IPS-NIHi11 (cell line): ENCODE measurements around the gene ISG20L2.

Source experiments
- DNase-seq: peaks from one replicate; pipeline ENCODE4 v3.0.0; 2012; ENCODE audit warnings: mixed read lengths, low spot score

ISG20L2 gene

DNA sequence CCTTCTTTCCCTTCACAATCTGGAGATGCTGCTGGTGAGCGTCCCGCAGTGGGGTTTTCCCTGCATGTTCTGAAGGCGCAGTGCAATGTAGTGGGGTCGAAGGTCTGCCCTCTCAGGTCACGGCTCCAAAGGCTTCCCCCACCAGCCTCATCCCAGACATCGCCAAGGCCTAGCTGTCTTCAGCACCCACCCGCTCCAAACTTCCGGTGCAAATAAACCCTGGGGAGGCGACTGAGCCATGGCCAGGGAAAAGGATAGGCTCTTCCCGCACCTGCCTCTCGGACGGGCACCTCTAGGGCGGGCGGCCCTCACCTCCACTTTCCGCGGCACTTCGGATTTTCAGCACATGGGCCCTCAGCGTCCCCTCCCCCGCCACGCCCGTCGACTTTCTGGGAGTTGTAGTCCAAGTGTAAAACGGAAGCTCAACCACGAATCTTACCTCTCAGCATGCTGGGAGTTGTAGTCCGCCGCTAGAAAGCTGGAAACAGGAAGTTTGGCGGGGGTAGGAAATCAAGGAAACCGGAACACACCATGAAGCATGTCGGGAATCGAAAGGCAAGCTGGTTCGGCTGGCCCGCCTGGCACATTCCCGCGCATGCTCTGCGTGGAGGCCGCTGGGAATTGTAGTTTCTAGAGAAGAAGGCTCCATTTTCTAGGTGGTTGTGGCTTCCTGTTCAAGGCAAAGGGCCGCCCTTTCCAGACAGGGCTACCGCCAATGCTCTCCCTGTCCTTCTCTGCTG is 12.3 kb upstream of the ISG20L2 start, which contains the start of gene MRPL24:
TSS of gene MRPL24 (minus strand) at position 348 of the 740 bp plus-strand sequence. CDS start 2,384 bp downstream, outside the sequence.
- DNase-seq, result peak; percentile 86

DNA sequence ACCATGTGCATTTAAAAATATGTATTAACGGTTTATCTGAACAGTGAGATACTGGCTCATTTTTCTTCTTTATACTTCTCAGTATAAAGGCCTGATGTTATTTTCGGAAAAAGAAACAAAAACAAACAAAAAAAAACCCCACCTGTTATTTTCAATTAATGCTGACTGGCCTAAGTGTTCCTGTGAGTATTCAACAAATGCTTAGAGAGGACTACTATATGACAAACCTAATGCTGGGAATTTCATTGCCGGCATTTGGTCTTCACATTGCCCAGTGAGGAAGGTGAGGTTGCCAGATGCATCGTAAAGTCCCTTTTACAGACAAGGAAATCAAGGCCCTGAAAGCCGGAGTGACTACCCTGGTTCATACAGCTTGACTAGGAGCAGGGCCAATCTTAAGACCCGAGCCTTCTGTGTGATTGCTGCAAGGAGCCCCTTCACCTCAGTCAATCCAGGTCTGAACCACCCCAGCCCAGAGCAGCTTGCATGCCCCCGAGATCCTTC is 11.7 kb upstream of the ISG20L2 start:
- DNase-seq, result no peak

DNA sequence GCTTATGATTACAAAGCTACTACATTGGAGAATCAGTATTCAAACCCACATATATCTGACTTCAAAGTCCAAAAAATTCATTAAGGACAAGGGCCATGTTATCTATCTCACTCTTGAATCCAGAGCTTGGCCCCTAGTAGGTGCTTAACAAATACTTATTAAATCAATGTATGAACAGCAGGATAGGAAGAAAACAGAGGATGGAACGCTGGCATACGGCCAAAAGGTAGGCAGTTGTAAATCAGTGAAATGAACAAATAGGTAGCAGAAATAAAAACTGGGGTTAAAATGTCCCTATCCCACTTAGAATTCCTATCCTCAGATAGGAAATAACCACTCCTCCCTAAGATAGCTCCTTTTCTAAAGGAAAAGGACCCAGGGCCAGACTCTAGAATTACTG is 10.3 kb upstream of the ISG20L2 start:
- DNase-seq, result no peak

DNA sequence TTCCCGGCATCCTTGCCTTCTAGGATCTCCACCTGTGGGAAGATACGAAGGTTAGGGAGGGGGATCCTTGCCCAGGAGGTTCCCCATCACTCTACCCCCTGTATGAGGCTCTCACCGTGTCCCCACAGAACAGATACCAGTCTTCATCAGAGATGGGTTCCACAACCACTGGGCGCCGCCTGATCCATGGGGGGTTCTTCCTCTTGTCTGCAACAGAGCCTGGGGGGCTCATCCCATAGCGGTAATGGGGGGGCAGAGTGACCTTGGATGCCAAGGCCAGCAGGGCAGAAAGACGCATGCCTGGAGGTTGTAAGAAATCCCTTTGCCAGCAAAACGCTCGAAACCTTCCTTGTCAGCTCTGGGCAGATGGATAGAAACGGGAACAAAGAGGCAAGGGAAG is 9.8 kb upstream of the ISG20L2 start:
- no peak for DNase-seq

DNA sequence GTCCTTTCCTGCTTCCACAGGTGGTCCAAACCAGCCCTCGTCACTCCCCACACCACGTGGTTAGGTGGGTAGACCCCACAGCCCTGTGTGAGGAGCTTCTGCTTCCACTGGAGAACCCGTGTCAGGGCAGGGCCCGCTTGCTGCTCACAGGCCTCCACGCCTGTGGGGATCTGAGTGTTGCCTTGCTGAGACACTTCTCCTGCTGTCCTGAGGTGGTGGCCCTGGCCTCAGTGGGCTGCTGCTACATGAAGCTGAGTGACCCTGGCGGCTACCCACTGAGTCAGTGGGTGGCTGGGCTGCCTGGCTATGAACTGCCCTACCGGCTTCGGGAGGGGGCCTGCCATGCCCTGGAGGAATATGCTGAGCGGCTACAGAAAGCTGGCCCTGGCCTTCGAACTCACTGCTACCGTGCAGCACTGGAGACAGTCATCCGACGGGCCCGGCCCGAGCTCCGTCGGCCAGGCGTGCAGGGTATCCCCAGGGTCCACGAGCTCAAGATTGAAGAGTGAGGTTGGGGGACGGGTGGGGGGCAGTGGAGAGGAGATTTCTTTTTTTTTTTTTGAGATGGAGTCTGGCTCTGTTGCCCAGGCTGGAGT is 5.5 kb upstream of the ISG20L2 start:
- DNase-seq, result no peak

DNA sequence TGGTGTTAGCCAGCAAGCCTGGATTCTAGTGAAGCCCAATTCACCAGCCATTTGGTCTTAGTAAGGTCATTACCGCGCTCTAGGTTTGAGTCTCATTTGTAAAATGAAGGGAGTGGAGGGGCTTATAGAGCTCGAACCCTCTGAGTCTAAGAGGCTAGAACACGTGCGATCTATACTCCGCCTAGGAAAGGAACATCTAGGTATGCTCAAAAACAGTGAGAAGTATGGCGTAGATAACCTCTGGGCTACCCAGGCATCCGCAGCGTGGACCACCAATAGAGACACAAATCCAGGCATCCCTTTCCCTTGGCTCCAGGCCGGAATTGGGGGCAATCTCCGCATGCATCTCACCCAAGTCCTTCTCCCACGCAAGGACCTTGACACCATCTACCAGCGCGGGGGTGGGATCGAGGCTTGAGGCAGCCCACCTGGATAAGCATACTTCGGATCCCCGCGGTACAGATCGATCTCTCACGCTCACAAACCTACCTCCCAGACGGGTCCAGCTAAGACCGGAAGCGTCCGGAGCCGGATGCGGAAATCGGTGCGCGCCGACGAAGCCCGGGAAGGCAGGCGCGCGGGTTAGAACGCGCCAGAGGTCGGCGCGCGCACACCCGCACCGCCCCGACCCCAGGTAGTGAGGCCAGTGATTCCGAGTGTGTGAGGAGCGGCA is 504 bp downstream of the ISG20L2 start, which contains the start of gene METTL25B:
TSS of gene METTL25B (plus strand) at position 544 of the 673 bp plus-strand sequence. CDS start 636 bp downstream, outside the sequence.
- peak; percentile 82 for DNase-seq

DNA sequence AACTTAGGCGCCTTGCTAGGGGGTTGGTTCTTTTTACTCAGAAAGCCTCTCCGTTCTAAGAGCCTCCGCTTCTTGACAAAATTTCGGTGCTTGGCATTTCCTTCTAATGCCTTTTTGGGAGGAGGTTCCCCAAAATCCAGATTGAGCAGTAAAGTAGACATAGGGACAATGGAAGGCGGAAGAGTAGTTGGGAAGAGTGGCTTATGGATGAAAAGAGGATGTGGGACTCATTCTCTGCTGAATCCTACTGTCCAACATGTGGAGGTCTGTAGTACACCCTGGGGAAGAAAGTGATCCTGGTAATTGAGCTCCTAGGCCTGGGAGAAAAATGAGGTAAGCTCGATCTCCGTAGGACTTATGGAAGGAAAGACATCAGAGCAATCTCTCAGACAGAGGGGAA is 1.1 kb downstream of the ISG20L2 start:
- no peak for DNase-seq

DNA sequence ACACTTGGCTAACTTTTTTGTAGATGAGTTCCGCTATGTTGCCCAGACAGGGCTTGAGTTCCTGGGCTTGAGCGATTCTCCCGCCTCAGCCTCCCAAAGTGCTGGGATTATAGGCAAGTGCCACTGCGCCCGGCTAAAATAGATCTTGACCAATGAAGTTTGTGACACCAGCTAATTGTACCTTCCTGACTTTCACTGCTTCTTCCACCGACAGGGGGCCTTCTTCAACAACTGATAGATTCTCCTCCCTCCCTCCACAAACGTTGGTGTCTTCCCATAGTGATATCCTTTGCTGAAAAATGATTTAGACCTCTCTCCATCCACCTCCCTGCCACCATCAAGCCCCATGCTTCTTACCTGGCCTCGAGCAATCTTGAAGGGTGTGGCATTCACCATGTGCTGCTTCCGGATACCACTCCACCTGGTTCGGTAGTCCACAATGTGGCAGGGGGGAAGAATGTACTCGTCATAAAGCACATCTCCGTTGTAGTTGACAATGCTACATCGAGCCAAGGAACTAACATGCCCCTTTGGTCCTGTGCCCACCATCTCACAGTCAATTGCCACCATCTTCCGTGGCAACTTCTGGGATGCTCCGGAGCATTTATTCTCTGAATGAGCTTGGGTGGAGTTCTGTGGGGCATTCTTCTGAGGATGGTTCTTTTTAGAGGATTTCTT is 1.9 kb downstream of the ISG20L2 start:
- no peak for DNase-seq

DNA sequence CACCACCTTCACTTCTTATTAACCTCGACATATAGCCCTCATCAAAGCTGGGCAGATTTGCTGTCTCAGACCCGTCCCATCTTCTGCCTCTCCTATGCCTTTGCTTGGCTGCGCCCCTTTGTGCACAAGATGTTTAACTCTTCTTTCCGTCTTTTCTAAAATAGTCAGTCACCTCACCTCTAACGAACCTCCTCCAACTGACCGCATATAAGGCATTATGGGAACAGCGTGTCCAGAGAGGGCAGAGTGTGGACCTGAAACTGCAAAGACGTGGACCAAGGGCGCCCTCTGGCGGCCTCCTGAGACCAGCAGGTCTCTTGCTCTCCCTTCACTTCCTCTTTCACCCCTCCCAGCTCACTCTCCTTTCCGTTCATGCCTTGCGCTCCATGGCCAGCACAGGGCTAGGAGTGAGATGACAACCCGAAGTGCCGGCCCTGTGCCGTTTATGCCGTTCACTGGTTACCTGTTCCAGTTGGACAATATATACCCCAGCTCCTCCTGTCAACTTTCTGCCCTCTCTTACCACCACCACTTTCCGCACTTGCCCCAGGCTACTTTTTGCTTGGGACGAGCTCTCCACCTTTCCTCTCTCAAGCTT is 2.8 kb downstream of the ISG20L2 start:
- DNase-seq, result peak; percentile 85

DNA sequence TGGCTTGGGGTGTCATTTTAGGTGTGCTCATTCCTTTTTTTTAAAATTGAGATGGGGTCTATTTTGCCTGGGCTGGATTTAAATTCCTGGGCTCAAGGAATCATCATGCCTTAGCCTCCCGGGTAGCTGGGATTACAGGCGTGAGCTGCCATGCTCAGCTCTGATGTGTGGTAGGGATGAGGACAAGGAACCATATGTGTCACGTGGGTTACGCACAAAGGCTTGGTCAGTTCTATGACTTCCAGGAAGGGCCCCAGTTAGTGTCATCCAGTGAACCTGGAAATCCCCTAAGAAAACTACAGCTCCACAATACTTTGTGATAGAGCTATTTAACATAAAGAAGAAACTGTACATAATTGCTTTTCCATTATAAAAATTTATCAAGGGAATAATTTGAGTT is 7.0 kb downstream of the ISG20L2 start:
- DNase-seq, result no peak

DNA sequence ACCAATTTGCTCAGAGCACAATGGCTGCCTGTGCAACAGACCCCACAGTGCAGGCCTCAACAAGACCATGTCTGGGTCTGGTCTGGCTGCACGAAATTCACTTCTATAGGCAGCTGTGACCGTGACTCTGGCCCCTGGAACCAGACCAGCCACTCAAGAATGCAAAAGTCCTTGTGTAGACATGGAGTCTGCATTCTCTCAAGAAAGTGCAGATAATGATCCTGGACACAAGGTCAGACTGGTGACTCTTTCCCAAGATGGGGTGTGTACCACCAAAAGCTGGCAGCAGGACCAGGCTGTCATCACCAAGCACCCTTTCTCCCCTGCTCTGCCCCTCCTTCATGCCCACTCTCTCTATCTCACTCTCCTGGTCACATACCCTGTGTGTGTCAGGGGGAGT is 7.4 kb downstream of the ISG20L2 start:
- no peak for DNase-seq

DNA sequence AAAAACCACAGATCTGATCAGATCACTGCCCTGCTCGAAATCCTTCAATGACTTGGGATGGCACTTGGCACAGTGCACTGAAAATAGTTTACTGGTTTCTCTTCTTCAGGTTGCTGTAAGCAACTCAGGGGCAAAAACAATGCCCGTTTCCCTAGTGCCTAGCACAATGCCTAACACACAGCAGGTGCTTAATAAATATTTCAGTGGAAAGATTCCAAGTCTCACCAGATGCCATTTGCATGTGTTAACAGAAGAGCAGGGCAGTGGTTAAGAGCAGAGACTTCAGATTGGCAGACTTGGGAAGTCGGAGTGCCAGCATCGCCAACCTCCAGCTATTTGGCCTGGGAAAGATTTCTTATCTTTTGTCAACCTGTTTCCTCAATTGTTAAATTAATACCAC is 11.2 kb downstream of the ISG20L2 start:
- no peak for DNase-seq

DNA sequence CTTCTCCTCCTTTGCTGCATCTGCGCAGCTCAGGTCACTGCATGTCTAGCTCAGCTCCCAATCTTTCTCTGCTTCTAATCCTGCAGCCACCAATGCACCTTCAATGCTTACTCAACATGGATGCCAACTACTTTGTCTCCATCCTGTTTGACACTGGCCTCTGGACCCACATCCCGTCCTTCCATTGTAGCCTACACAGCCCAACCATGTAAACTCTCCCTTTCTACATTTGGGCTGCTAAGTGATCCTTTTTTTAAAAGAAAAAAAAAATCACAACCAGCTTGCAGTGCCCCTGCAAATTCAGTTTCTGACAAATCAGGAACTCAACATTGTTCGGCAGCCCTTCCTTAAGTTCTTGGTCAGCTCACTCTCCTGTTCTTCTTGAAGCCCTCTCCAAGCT is 13.7 kb downstream of the ISG20L2 start:
- DNase-seq, result no peak

DNA sequence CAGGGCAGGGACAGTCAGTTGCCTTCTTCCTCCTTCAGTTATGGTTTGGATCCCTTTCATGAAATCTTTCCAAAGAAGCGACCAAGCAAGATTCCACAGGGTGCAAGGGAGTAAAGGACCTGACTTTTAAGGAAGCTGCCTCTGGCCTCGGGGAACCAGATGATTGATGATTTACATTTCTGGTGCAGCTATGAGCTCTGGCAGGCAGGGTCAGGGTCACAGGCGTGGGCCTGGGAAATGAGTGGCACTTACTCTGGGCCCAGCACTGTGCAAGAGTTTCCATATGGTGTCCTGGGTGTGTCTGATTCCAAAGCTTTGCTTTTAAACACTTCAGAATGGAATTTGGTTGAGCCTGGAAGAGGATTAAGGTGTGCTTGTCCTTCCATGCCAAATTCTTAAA is 15.9 kb downstream of the ISG20L2 start:
- no peak for DNase-seq

DNA sequence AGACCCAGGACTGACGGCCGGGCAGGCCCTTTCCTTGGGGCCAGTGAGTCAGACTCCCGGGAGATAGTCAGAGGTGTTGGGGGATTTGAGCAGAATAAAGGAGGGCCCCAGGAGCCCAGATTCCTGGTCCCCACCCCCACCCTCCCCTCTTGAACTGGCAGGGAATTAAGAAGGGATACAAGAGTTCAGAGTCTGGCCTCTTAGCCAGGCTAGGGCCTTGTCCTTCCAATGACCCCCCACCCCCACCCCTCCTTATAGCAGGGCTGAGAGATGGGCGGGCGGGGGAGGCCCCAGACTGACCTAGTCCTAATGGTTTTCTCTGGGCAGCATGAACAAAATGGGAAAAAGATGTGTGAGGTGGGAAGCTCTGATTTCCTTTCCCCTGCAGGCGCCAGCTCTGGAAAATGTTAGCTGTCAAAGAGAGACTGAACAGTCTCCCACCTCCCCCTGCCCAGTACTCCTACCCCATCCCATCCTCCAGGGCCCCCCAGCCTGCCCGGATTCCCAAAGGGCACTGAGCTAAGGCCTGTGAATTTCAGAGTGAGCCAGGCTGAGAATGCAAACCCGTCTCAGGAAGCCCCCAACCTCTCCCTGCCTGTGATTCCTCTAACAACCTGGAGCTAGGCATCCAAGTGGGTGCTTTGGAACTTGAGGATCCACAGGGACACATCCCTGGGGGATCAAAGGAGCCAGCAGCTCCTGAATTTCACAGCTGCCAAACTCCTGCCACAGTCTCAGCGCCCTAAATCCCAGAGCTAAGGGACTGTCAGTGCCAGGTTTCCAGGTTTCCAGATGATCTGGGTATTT is 17.4 kb downstream of the ISG20L2 start:
- peak; percentile 12 for DNase-seq

DNA sequence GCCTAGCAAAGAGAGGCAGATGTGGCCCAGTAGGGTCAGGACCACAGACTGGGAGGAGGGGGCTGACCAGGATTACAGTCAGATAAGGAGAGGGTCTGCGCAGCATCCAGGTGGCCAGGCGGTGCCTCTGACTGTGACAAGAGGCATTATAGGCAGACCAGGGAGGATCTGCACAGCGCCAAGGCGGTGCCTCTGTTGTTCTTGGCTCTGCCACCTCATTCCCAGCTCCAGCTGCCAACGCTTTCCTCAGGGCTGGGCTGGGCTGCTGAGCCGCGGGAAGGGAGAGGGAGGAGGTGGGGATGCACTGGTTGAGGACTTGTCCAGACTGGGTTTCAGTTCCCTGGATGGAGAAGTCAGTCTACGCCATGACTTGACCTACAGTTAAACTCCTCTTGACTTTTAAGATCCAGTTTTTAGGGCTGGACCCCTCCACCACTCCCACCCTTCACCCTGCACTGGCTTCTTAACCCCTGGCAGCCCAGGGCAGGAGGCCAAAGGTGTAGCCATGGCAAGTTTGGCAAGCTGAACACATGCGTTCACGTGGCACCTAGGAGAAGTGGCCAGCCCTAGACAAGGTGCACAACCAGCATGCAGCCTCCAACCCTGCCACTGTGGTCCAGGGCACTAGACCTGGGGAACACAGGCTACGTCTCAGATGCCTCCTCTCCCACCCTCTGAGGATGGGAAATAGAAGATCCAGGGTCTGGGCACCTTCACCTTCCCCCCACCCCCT is 18.6 kb downstream of the ISG20L2 start:
- DNase-seq, result no peak

DNA sequence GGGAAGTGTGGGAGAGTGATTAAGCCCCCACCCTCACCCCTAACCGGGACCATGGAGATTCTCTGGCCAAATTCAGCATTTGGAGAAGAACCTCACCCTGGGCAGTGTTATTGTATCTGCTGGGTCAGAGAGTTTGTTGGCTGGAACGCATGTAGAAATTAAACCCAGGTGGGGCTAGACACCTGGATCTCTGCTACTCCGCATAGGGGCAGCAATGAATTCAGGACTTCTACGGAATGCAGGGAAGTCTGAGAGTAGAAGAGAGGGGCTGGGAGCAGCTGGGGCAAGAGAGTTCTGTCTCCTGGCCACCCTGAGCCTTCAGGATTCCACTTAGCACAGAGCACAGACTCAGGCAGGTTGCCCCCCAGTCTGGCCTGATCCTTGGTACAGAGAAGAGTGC is 19.5 kb downstream of the ISG20L2 start:
- no peak for DNase-seq

DNA sequence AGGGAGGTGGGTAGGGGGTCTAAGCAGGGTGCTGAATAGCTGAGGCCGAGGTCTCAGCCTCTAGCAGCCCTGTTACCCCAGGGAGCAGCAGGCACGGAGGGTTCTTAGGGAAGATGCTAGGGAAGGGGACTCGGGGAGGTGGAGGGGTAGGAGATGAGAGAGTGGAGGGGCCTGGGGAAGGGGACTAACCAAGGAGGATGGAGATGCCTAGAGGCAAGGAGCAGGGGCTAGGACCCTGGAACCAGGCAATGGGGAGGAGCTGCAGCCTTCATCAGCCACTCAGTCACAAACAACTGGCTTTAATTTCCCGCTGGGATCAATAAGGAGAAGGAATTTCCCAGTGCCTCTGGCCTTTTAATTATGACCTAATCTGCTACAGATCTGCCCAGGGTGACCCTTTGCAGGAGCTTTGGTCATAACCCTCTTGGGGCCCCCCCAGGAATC is 20.3 kb downstream of the ISG20L2 start:
- peak; percentile 74 for DNase-seq

DNA sequence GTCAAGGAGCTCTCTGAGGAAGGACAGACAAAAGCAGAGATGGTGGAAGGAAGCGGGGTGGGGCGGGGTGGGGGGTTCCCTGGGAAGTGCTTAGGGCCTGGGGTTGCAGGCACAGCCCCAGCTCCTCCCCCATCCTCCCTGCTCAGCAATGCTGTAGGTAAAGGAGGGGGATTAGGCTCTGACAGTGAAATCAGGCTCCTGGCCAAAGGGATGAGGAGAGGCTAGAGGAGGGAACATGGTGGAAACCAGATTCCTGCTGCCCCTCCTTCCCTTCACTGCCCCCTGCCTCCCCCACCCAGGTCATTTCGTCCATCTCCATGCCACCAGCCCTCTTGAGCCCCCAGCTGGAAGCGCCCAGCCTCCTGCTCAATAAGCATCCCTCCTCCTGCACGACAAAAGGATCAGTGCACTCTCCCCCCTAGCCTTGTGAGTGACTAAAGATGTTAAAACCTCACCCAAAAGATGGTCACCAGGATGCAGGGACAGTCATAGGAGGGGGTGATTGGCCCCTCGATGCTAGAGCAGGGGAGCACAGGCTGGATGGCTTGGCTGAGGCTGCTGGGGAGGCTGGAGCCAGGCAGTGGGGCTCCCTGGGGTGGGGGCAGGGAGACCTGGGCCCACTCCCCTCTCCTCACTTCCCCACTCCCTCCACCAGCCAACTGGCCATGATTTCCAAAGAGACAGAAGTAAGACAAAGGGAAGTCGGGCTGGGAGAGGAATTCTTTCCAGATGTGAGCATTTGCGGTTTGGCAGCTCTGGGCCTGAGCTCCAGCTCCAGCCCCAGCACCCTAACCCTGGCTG is 20.9 kb downstream of the ISG20L2 start:
- no peak for DNase-seq
